Measurements from ENCODE around the gene RBFOX2.
A peak's percentile ranks its signal among the peaks of the same experiment; 100 is the strongest.

RBFOX2 gene

GRCh38 chr22:35961480-35962295 lies 66.9 kb downstream of the RBFOX2 start:
- DNase-seq (ENCODE audit: insufficient read length, low spot score): peak; percentile 54
- FAIRE-seq: peak; percentile 93
- no peak for TF ChIP-seq POLR2A (IDR thresholded peaks at IDR 0.05; ENCODE audit: low read depth, low read length)

GRCh38 chr22:35960854-35961253 lies 67.8 kb downstream of the RBFOX2 start:
- no peak for FAIRE-seq
- DNase-seq (ENCODE audit: insufficient read length, low spot score): no peak
- no peak for TF ChIP-seq POLR2A (IDR thresholded peaks at IDR 0.05; ENCODE audit: low read depth, low read length)

GRCh38 chr22:35959121-35959800 lies 69.4 kb downstream of the RBFOX2 start:
- DNase-seq (ENCODE audit: insufficient read length, low spot score) (no peak), FAIRE-seq (no peak)
- no peak for TF ChIP-seq POLR2A (IDR thresholded peaks at IDR 0.05; ENCODE audit: low read depth, low read length)

GRCh38 chr22:35958334-35958733 lies 70.3 kb downstream of the RBFOX2 start:
- DNase-seq (ENCODE audit: insufficient read length, low spot score) (no peak), FAIRE-seq (no peak)
- TF ChIP-seq POLR2A (IDR thresholded peaks at IDR 0.05; ENCODE audit: low read depth, low read length): no peak

- FAIRE-seq (no peak), DNase-seq (ENCODE audit: insufficient read length, low spot score) (no peak)
- no peak for TF ChIP-seq POLR2A (IDR thresholded peaks at IDR 0.05; ENCODE audit: low read depth, low read length)
These were observed 71.0 kb downstream of the RBFOX2 start for GRCh38 chr22:35957589-35957988.

- no peak for FAIRE-seq
- DNase-seq (ENCODE audit: insufficient read length, low spot score): no peak
- no peak for TF ChIP-seq POLR2A (IDR thresholded peaks at IDR 0.05; ENCODE audit: low read depth, low read length)
These were observed 71.8 kb downstream of the RBFOX2 start for GRCh38 chr22:35956850-35957249.

GRCh38 chr22:35955546-35955945 lies 73.1 kb downstream of the RBFOX2 start:
- DNase-seq (ENCODE audit: insufficient read length, low spot score) (no peak), FAIRE-seq (no peak)
- TF ChIP-seq POLR2A (IDR thresholded peaks at IDR 0.05; ENCODE audit: low read depth, low read length): no peak

- TF ChIP-seq POLR2A (IDR thresholded peaks at IDR 0.05; ENCODE audit: low read depth, low read length): no peak
- FAIRE-seq (no peak), DNase-seq (ENCODE audit: insufficient read length, low spot score) (no peak)
These were observed 76.0 kb downstream of the RBFOX2 start for GRCh38 chr22:35952576-35952975.

- FAIRE-seq (no peak), DNase-seq (ENCODE audit: insufficient read length, low spot score) (no peak)
- TF ChIP-seq POLR2A (IDR thresholded peaks at IDR 0.05; ENCODE audit: low read depth, low read length): no peak
These were observed 78.4 kb downstream of the RBFOX2 start for GRCh38 chr22:35950262-35950661.

- FAIRE-seq: no peak
- no peak for TF ChIP-seq POLR2A (IDR thresholded peaks at IDR 0.05; ENCODE audit: low read depth, low read length)
- no peak for DNase-seq (ENCODE audit: insufficient read length, low spot score)
These were observed 79.4 kb downstream of the RBFOX2 start for GRCh38 chr22:35949243-35949642.

GRCh38 chr22:35947794-35948425 lies 80.7 kb downstream of the RBFOX2 start:
- FAIRE-seq: no peak
- DNase-seq (ENCODE audit: insufficient read length, low spot score): no peak
- TF ChIP-seq POLR2A (IDR thresholded peaks at IDR 0.05; ENCODE audit: low read depth, low read length): no peak

GRCh38 chr22:35944458-35944857 lies 84.2 kb downstream of the RBFOX2 start:
- no peak for TF ChIP-seq POLR2A (IDR thresholded peaks at IDR 0.05; ENCODE audit: low read depth, low read length)
- FAIRE-seq (no peak), DNase-seq (ENCODE audit: insufficient read length, low spot score) (no peak)

- DNase-seq (ENCODE audit: insufficient read length, low spot score) (no peak), FAIRE-seq (no peak)
- no peak for TF ChIP-seq POLR2A (IDR thresholded peaks at IDR 0.05; ENCODE audit: low read depth, low read length)
These were observed 88.5 kb downstream of the RBFOX2 start for GRCh38 chr22:35940166-35940565.

- TF ChIP-seq POLR2A (IDR thresholded peaks at IDR 0.05; ENCODE audit: low read depth, low read length): no peak
- FAIRE-seq: no peak
- no peak for DNase-seq (ENCODE audit: insufficient read length, low spot score)
These were observed 90.4 kb downstream of the RBFOX2 start for GRCh38 chr22:35938226-35938625.
